ENCODE data around the gene PLCH2. TPM values are rescaled to one million over a fixed set of nuclear protein-coding genes. Genes with fewer than 3 reads are reported as not detected.

The PLCH2 gene
- total and polyA plus RNA-seq, 12 donors: 0.06 to 0.51 (median 0.10) TPM; not detected in 2

GRCh38 chr1:2460996-2461751 lies 14.9 kb upstream of the PLCH2 start:
- Histone ChIP-seq H3K36me3 (no peaks in the 10 kb centered on the region), H3K4me3 (no peak overlapping the region), H3K27me3 (peaks cover 8 to 63% (median 50%) of the 10 kb centered on the region in 7 donors), H3K4me1 (peaks cover 0 to 10% (median 4%) of the 10 kb centered on the region in 9 donors), H3K9me3 (no peaks in the 10 kb centered on the region), H3K27ac (no peak overlapping the region)
- no peak for TF ChIP-seq CTCF (IDR thresholded peaks at IDR 0.05)
- 71 to 72% methylated on average over 18 of the region's 18 CpGs for whole genome bisulfite sequencing, 2 donors
- ATAC-seq (no peak), DNase-seq (no peak)
- intact Hi-C loops (cut with DNase I): loop anchor here in 1 of 10 donors (10.0 kb wide), 1 partner anchor 84 kb away; no protein-coding TSS in a partner anchor

DNA sequence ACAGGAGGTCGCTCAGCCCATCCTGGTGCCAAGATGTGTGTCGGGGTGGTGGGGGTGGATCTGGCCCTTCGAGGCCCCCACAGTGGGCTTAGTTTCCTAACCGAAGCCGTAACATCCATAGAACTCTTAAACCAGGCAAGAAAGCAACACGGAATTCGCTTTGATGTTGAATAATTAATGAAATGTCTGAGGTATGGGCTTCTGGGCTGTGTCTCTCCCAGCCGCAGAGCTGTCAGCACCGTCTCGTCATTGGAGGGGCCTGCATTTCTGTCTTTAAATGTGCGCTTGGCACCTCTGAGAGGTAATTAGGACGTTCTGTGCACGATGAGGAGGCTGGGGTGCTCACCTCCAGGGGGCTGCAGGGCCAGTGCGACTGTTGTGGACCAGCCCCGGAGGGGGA lies 13.3 kb upstream of the PLCH2 start:
- TF ChIP-seq CTCF (IDR thresholded peaks at IDR 0.05): no peak
- peaks cover 24 to 66% (median 55%) of the 10 kb centered on the region in 7 donors for H3K27me3 ChIP-seq

DNA sequence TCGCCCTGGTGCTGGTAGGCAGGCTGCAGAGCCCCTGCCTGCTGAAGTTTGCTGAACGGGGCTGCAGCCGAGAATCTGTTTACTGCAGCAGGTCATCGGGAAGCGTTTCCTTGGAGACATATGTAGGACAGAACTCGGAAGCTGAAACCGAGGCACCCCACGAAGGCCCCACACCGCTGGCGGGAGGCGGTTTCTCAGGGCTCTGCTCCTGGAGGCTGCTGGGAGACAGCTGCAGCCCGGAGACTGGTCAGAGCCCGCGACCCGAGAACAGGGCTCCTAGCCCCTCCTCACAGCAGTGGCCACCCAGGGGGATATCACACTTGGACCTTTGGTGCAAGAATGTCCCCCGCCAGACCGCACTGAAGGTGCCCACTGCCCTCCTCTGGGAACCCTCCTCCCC lies 12.7 kb upstream of the PLCH2 start:
- intact Hi-C loops (cut with DNase I): loop anchor here in 1 of 10 donors (10.0 kb wide), 1 partner anchor 81 kb away; no protein-coding TSS in a partner anchor
- Histone ChIP-seq H3K4me3 (no peak overlapping the region), H3K9me3 (no peaks in the 10 kb centered on the region), H3K4me1 (peaks cover 0 to 10% (median 4%) of the 10 kb centered on the region in 9 donors), H3K36me3 (no peaks in the 10 kb centered on the region), H3K27me3 (peaks cover 26 to 72% (median 61%) of the 10 kb centered on the region in 7 donors), H3K27ac (no peak overlapping the region)
- DNase-seq (no peak), ATAC-seq (no peak)
- WGBS, 2 donors: 35 to 42% methylated on average over 17 of the region's 17 CpGs
- no peak for TF ChIP-seq CTCF (IDR thresholded peaks at IDR 0.05)

More for the DNA sequence above, 13.3 kb upstream of the PLCH2 start:
- intact Hi-C loops (cut with DNase I): loop anchor here in 1 of 10 donors (10.0 kb wide), 1 partner anchor 82 kb away; no protein-coding TSS in a partner anchor
- DNase-seq (no peak), ATAC-seq (no peak)
- WGBS, 2 donors: 31 to 34% methylated on average over 15 of the region's 15 CpGs
- H3K27ac ChIP-seq: no peak overlapping the region
- H3K4me1 ChIP-seq: peaks cover 0 to 10% (median 4%) of the 10 kb centered on the region in 9 donors
- H3K9me3 ChIP-seq: no peaks in the 10 kb centered on the region
- H3K36me3 ChIP-seq: no peaks in the 10 kb centered on the region
- no peak overlapping the region for H3K4me3 ChIP-seq

- no peak for TF ChIP-seq CTCF (IDR thresholded peaks at IDR 0.05)
Observed at GRCh38 chr1:2465371-2466269, 10.5 kb upstream of the PLCH2 start.

More at GRCh38 chr1:2465371-2466269, 10.5 kb upstream of the PLCH2 start:
- peaks cover 26 to 88% (median 80%) of the 10 kb centered on the region in 7 donors for H3K27me3 ChIP-seq
- no peak overlapping the region for H3K4me3 ChIP-seq
- no peak for ATAC-seq
- no peaks in the 10 kb centered on the region for H3K36me3 ChIP-seq
- intact Hi-C loops (cut with DNase I): loop anchor here in 1 of 10 donors (10.0 kb wide), 1 partner anchor 79 kb away; no protein-coding TSS in a partner anchor
- no peak for DNase-seq
- H3K4me1 ChIP-seq: peaks cover 0 to 4% (median 0%) of the 10 kb centered on the region in 9 donors
- no peaks in the 10 kb centered on the region for H3K9me3 ChIP-seq
- H3K27ac ChIP-seq: no peak overlapping the region
- WGBS, 2 donors: 71 to 72% methylated on average over 33 of the region's 33 CpGs
